ENCODE measurements around the gene MEDAG. TPM values are rescaled to one million over a fixed set of nuclear protein-coding genes. Genes with fewer than 3 reads are reported as not detected.

The MEDAG gene
- polyA plus RNA-seq, 1 of the 3 experiments (the other 2 are of a cell fraction): not detected

GRCh38 chr13:30924721-30925120, 18.6 kb downstream of the MEDAG start:
- CTCF ChIA-PET: interaction anchor here (0.9 kb wide), 1 partner anchor 21 kb away, joined by 3 read pairs; no protein-coding TSS in a partner anchor
- POLR2A ChIA-PET: no interaction called here
- Histone ChIP-seq H3K27me3 (ENCODE audit: insufficient read depth) (no peaks in the 10 kb centered on the region), H2AFZ (ENCODE audit: low read depth) (no peak overlapping the region), H3K36me3 (replicated peaks in 1 of 2; ENCODE audit: control insufficient read depth in 1 of 2, insufficient read depth in 2 of 2, low read length in 1 of 2) (no peaks in the 10 kb centered on the region), H3K79me2 (ENCODE audit: insufficient read depth) (no peaks in the 10 kb centered on the region), H3K4me1 (ENCODE audit: control insufficient read depth in 1 of 2, insufficient read depth in 2 of 2, low read depth in 1 of 2, low read length in 1 of 2) (peaks cover 0 to 7% of the 10 kb centered on the region in 2 experiments; a peak in 1 of 4 replicates), H4K20me1 (ENCODE audit: insufficient read depth) (no peaks in the 10 kb centered on the region), H3K4me3 (ENCODE audit: low read depth in 2 of 2, low read length in 1 of 2) (no peak overlapping the region), H3K4me2 (no peak overlapping the region), H3K9me2 (no peaks in the 10 kb centered on the region), H3K27ac (ENCODE audit: low read depth in 2 of 2, low read length in 1 of 2) (no peak overlapping the region), H3K9me3 (no peaks in the 10 kb centered on the region), H3F3A (replicated peaks; ENCODE audit: insufficient read depth) (no peaks in the 10 kb centered on the region), H3K9ac (no peak overlapping the region)
- DNase-seq: no peak
- WGBS (ENCODE audit: low lambda C conversion rate): 56% methylated on average over 3 of the region's 3 CpGs
- no peak for TF ChIP-seq JUND (IDR thresholded peaks at IDR 0.05)
- TF ChIP-seq, protein P1, sequence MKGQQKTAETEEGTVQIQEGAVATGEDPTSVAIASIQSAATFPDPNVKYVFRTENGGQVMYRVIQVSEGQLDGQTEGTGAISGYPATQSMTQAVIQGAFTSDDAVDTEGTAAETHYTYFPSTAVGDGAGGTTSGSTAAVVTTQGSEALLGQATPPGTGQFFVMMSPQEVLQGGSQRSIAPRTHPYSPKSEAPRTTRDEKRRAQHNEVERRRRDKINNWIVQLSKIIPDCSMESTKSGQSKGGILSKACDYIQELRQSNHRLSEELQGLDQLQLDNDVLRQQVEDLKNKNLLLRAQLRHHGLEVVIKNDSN (IDR thresholded peaks at IDR 0.05; ENCODE audit: borderline replicate concordance, low read depth): no peak
- no peak for TF ChIP-seq EP300 (IDR thresholded peaks at IDR 0.05; ENCODE audit: borderline replicate concordance in 1 of 2, low read depth in 1 of 2, low read length in 1 of 2)
- no peak for TF ChIP-seq YY1 (IDR thresholded peaks at IDR 0.05; ENCODE audit: low read depth)
- TF ChIP-seq SMC3 (IDR thresholded peaks at IDR 0.05; ENCODE audit: low read depth, low read length): no peak
- TF ChIP-seq NRF1 (IDR thresholded peaks at IDR 0.05; ENCODE audit: low read depth, low read length): no peak
- no peak for TF ChIP-seq RFX5 (IDR thresholded peaks at IDR 0.05; ENCODE audit: low read length)
- TF ChIP-seq, protein P2, sequence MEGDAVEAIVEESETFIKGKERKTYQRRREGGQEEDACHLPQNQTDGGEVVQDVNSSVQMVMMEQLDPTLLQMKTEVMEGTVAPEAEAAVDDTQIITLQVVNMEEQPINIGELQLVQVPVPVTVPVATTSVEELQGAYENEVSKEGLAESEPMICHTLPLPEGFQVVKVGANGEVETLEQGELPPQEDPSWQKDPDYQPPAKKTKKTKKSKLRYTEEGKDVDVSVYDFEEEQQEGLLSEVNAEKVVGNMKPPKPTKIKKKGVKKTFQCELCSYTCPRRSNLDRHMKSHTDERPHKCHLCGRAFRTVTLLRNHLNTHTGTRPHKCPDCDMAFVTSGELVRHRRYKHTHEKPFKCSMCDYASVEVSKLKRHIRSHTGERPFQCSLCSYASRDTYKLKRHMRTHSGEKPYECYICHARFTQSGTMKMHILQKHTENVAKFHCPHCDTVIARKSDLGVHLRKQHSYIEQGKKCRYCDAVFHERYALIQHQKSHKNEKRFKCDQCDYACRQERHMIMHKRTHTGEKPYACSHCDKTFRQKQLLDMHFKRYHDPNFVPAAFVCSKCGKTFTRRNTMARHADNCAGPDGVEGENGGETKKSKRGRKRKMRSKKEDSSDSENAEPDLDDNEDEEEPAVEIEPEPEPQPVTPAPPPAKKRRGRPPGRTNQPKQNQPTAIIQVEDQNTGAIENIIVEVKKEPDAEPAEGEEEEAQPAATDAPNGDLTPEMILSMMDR (IDR thresholded peaks at IDR 0.05): no peak
- no peak for TF ChIP-seq USF2 (IDR thresholded peaks at IDR 0.05; ENCODE audit: borderline replicate concordance, low read depth, low read length)
- no peak for TF ChIP-seq TAF1 (IDR thresholded peaks at IDR 0.05; ENCODE audit: borderline replicate concordance, low read depth, low read length)
- no peak for TF ChIP-seq MXI1 (IDR thresholded peaks at IDR 0.05; ENCODE audit: low read depth, low read length)
- no peak for TF ChIP-seq PBX3 (IDR thresholded peaks at IDR 0.05)
- no peak for TF ChIP-seq ELF1 (IDR thresholded peaks at IDR 0.05)
- no peak for TF ChIP-seq TEAD4 (IDR thresholded peaks at IDR 0.05; ENCODE audit: borderline replicate concordance, insufficient read depth)
- TF ChIP-seq, protein P3, sequence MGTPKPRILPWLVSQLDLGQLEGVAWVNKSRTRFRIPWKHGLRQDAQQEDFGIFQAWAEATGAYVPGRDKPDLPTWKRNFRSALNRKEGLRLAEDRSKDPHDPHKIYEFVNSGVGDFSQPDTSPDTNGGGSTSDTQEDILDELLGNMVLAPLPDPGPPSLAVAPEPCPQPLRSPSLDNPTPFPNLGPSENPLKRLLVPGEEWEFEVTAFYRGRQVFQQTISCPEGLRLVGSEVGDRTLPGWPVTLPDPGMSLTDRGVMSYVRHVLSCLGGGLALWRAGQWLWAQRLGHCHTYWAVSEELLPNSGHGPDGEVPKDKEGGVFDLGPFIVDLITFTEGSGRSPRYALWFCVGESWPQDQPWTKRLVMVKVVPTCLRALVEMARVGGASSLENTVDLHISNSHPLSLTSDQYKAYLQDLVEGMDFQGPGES (IDR thresholded peaks at IDR 0.05; ENCODE audit: low read depth, low read length): no peak
- TF ChIP-seq FOXJ3 (CRISPR knock-in tag; IDR thresholded peaks at IDR 0.05): no peak
